Parathyroid adenoma (tissue), 2 donors: Measurements from ENCODE around the gene HMX3.

Experiments
- H2AFZ ChIP-seq: fragments of 300-600 bp; sonication (generic); one replicate; pipeline ENCODE4 v1.7.0; 2017; ENCODE audit warnings: antibody characterized with exemption, mild to moderate bottlenecking
- H3K27ac ChIP-seq: fragments of 300-600 bp; sonication (generic); one replicate; pipeline ENCODE4 v1.7.0; 2017
- H3K27me3 ChIP-seq: fragments of 300-600 bp; sonication (generic); one replicate; pipeline ENCODE4 v1.7.0; 2017; ENCODE audit warnings: low read length; ENCODE audit not compliant: control insufficient read depth, insufficient read depth
- H3K36me3 ChIP-seq: fragments of 300-600 bp; sonication (generic); one replicate; pipeline ENCODE4 v1.7.0; 2017; ENCODE audit warnings: low read length; ENCODE audit not compliant: control insufficient read depth, insufficient read depth
- H3K4me1 ChIP-seq: fragments of 300-600 bp; sonication (generic); one replicate; pipeline ENCODE4 v1.7.0; 2017; ENCODE audit warnings: control low read depth
- H3K4me2 ChIP-seq: fragments of 300-600 bp; sonication (generic); one replicate; pipeline ENCODE4 v1.7.0; 2017; ENCODE audit warnings: low read length
- H3K4me3 ChIP-seq: fragments of 300-600 bp; sonication (generic); one replicate; pipeline ENCODE4 v1.7.0; 2017; ENCODE audit warnings: low read depth, low read length
- H3K79me2 ChIP-seq: fragments of 300-600 bp; sonication (generic); one replicate; pipeline ENCODE4 v1.7.0; 2017; ENCODE audit warnings: control low read depth
- H3K9ac ChIP-seq: fragments of 300-600 bp; sonication (generic); one replicate; pipeline ENCODE4 v1.7.0; 2017; ENCODE audit warnings: mild to moderate bottlenecking
- H3K9me3 ChIP-seq: fragments of 300-600 bp; sonication (generic); one replicate; pipeline ENCODE4 v1.7.0; 2017; ENCODE audit warnings: low read length; ENCODE audit not compliant: control insufficient read depth
- CTCF ChIP-seq: fragments of 300-600 bp; sonication (generic); IDR thresholded peaks from one replicate; pipeline ENCODE4 v1.7.0; 2017; ENCODE audit warnings: antibody characterized with exemption, mild to moderate bottlenecking
- donor health status: primary hyperparathyroidism.

The HMX3 gene

GRCh38 chr10:123146013-123146893 lies 10.5 kb downstream of the HMX3 start:
- Histone ChIP-seq H3K27ac (no peak overlapping the region), H3K4me2 (no peak overlapping the region), H3K4me3 (no peak overlapping the region), H3K9me3 (no peaks in the 10 kb centered on the region), H3K36me3 (no peaks in the 10 kb centered on the region), H3K79me2 (no peaks in the 10 kb centered on the region), H3K4me1 (no peaks in the 10 kb centered on the region), H3K27me3 (peaks cover 13% of the 10 kb centered on the region), H3K9ac (no peak overlapping the region), H2AFZ (no peak overlapping the region)
- TF ChIP-seq CTCF = no peak

GRCh38 chr10:123146894-123147634 lies 11.3 kb downstream of the HMX3 start:
- Histone ChIP-seq H3K4me3 (no peak overlapping the region), H3K27me3 (peaks cover 15% of the 10 kb centered on the region)

GRCh38 chr10:123147635-123148413 lies 12.1 kb downstream of the HMX3 start, which contains the start of gene HMX2:
TSS of gene HMX2 (plus strand) at chr10:123148136. CDS start at chr10:123148379, 243 bp downstream.
- no peaks in the 10 kb centered on the region for H3K36me3 ChIP-seq
- H3K4me3 ChIP-seq = no peak within 1 kb of the TSS
- H3K79me2 ChIP-seq = no peaks in the 10 kb centered on the region
- peaks cover 15% of the 10 kb centered on the region for H3K27me3 ChIP-seq
- H3K4me1 ChIP-seq = no peaks in the 10 kb centered on the region
- no peak within 1 kb of the TSS for H3K4me2 ChIP-seq
- H2AFZ ChIP-seq = no peak within 1 kb of the TSS
- H3K9me3 ChIP-seq = no peaks in the 10 kb centered on the region
- no peak for TF ChIP-seq CTCF
- no peak within 1 kb of the TSS for H3K9ac ChIP-seq
- no peak within 1 kb of the TSS for H3K27ac ChIP-seq

More at GRCh38 chr10:123146894-123147634, 11.3 kb downstream of the HMX3 start:
- no peak overlapping the region for H3K9ac ChIP-seq
- H3K27ac ChIP-seq = no peak overlapping the region
- TF ChIP-seq CTCF = no peak
- H2AFZ ChIP-seq = no peak overlapping the region
- H3K79me2 ChIP-seq = no peaks in the 10 kb centered on the region
- H3K4me1 ChIP-seq = no peaks in the 10 kb centered on the region
- no peaks in the 10 kb centered on the region for H3K9me3 ChIP-seq
- no peak overlapping the region for H3K4me2 ChIP-seq
- no peaks in the 10 kb centered on the region for H3K36me3 ChIP-seq

- no peak overlapping the region for H2AFZ ChIP-seq
- H3K27ac ChIP-seq = no peak overlapping the region
- no peak overlapping the region for H3K4me3 ChIP-seq
- H3K27me3 ChIP-seq = peaks cover 18% of the 10 kb centered on the region
- H3K4me2 ChIP-seq = no peak overlapping the region
- peaks cover under 1% of the 10 kb centered on the region for H3K4me1 ChIP-seq
- no peaks in the 10 kb centered on the region for H3K79me2 ChIP-seq
- TF ChIP-seq CTCF = no peak
- no peak overlapping the region for H3K9ac ChIP-seq
- no peaks in the 10 kb centered on the region for H3K36me3 ChIP-seq
- no peaks in the 10 kb centered on the region for H3K9me3 ChIP-seq
Observed at GRCh38 chr10:123148414-123149161, 12.8 kb downstream of the HMX3 start.
